Left lung (tissue), 10 donors: ENCODE measurements around the gene TECR. TPM values are rescaled to one million over a fixed set of nuclear protein-coding genes. Genes with fewer than 3 reads are reported as not detected.
"Not testable (repeated sequence)": the region's sequence is repeated elsewhere in the genome, so short reads cannot be mapped to it uniquely, and the experiment has no call there.

ENCODE experiments used
- ATAC-seq: fragments of 200-7000 bp; cut with Tn5 transposase; one replicate; pipeline ENCODE4 v1.9.1; 2020; ENCODE audit warnings: moderate library complexity
- DNase-seq, 4 donors: peaks; one replicate each; pipeline ENCODE4 v3.0.0-alpha.2; 2013 to 2020
- H3K27ac ChIP-seq, 2 donors: fragments of 200-600 bp; sonication (generic) in 1 of 2; one replicate each; pipeline versions ENCODE4 v1.5.0 to v1.8.0; 2020 to 2021
- H3K27me3 ChIP-seq, 2 donors: fragments of 200-600 bp; sonication (generic) in 1 of 2; one replicate each; pipeline versions ENCODE4 v1.5.0 to v1.8.0; 2020 to 2021
- H3K36me3 ChIP-seq, 2 donors: fragments of 200-600 bp; sonication (generic) in 1 of 2; one replicate each; pipeline versions ENCODE4 v1.5.0 to v1.8.0; 2020 to 2021
- H3K4me1 ChIP-seq, 2 donors: fragments of 200-600 bp; one replicate each; pipeline ENCODE4 v1.8.0; 2021
- H3K4me3 ChIP-seq, 2 donors: fragments of 200-600 bp; sonication (generic) in 1 of 2; one replicate each; pipeline versions ENCODE4 v1.5.0 to v1.8.0; 2020 to 2021; ENCODE audit warnings: mild to moderate bottlenecking in 1 of 2
- H3K9me3 ChIP-seq, 2 donors: fragments of 200-600 bp; sonication (generic) in 1 of 2; one replicate each; pipeline versions ENCODE4 v1.5.0 to v1.8.0; 2020 to 2021
- CTCF ChIP-seq, 2 donors: fragments of 200-600 bp; sonication (generic) in 1 of 2; IDR thresholded peaks; one replicate each; pipeline versions ENCODE4 v1.5.0 to v1.8.0; 2021; ENCODE audit warnings: antibody characterized with exemption in 2 of 2
- intact Hi-C, 2 donors: fragments of 100-400 bp; cut with DNase I; formaldehyde crosslinking; loops; one replicate each; pipeline versions ENCODE4 v1.11.2 to v1.14.2; 2022
- microRNA-seq, 2 donors: library from miRNA; unstranded; fragments of <30 nt; microRNA quantifications; one replicate each; pipeline ENCODE4, GENCODE V29; 2019
- polyA plus RNA-seq, 6 donors: library from polyadenylated mRNA; unstranded; fragments of 120-200 nt; gene quantifications; one replicate each; pipeline ENCODE4 v1.2.1, GENCODE V29; 2013; ENCODE audit not compliant: insufficient read length in 6 of 6
- total RNA-seq, 2 donors: library from RNA; stranded (reverse); fragmentation: NEBNext Ultra II Directional; extraction: Animal tissue kit (Norgen Biotek cat#: 25700); gene quantifications; one replicate each; pipeline ENCODE4 v1.2.1, GENCODE V29; 2021
- donor health status: DM: no; HTN: yes; CAD: no.
- donor health status: DM: no; HTN: no; CAD: no.

The TECR gene
- total and polyA plus RNA-seq, 8 donors = 77.8 to 122 (median 90.0) TPM

- DNase-seq (no peak), ATAC-seq (no peak)
- Histone ChIP-seq H3K36me3 (no peaks in the 10 kb centered on the region), H3K27me3 (no peaks in the 10 kb centered on the region), H3K9me3 (no peaks in the 10 kb centered on the region), H3K27ac (no peak overlapping the region), H3K4me1 (peaks cover 0 to 54% of the 10 kb centered on the region in 2 donors), H3K4me3 (no peak overlapping the region)
- intact Hi-C loops = no loop called here
- no peak for TF ChIP-seq CTCF (IDR thresholded peaks at IDR 0.05)
Observed at GRCh38 chr19:14612657-14613056, 83.3 kb downstream of the TECR start.

- peaks cover 0 to 49% of the 10 kb centered on the region in 2 donors for H3K4me1 ChIP-seq
- peak overlapping the region in 1 of 2 donors; percentile 68 for H3K27ac ChIP-seq
- intact Hi-C loops, H3K36me3 ChIP-seq, H3K4me3 ChIP-seq, H3K9me3 ChIP-seq, H3K27me3 ChIP-seq, ATAC-seq, DNase-seq: not testable (repeated sequence)
Observed at GRCh38 chr19:14613399-14614098, 84.2 kb downstream of the TECR start.

GRCh38 chr19:14614099-14614412 is 84.7 kb downstream of the TECR start:
- DNase-seq = peak in 1 of 4 donors; percentile 42
- TF ChIP-seq CTCF (IDR thresholded peaks at IDR 0.05) = no peak
- H3K9me3 ChIP-seq = peaks cover 0 to 4% of the 10 kb centered on the region in 2 donors

More at GRCh38 chr19:14614099-14614412, 84.7 kb downstream of the TECR start:
- Histone ChIP-seq H3K27ac (peak overlapping the region in 1 of 2 donors; percentile 68), H3K36me3 (no peaks in the 10 kb centered on the region), H3K4me3 (no peak overlapping the region), H3K4me1 (peaks cover 0 to 49% of the 10 kb centered on the region in 2 donors), H3K27me3 (no peaks in the 10 kb centered on the region)
- intact Hi-C loops = no loop called here
- peak; percentile 25 for ATAC-seq

Small RNAs within 50 kb of the gene (microRNA-seq; reads per million reads assigned to microRNA genes)
- 0.50 to 0.55 reads per million in 2 donors for gene MIR639

Other genes with a start within 250 kb of the TECR start
- 100 to 1,000 TPM; 173 to 237 TPM for gene ADGRE5, start 148.2 kb upstream of the TECR start, total RNA-seq
- 10 to 100 TPM; 20.8 to 36.8 (median 27.3) TPM for gene ADGRE5, start 148.2 kb upstream of the TECR start, polyA plus RNA-seq
- 10 to 100 TPM; 42.5 to 90.1 TPM for gene DDX39A, start 110.3 kb upstream of the TECR start, total RNA-seq
- gene DDX39A, start 110.3 kb upstream of the TECR start, polyA plus RNA-seq = 10 to 100 TPM; 45.7 to 57.5 (median 49.9) TPM
- gene PKN1, start 96.3 kb upstream of the TECR start, total RNA-seq = 100 to 1,000 TPM; 125 to 190 TPM
- 100 to 1,000 TPM in 2 of 6 donors, 10 to 100 TPM in 4; 91.9 to 106 (median 96.2) TPM for gene PKN1, start 96.3 kb upstream of the TECR start, polyA plus RNA-seq
- gene PTGER1, start 54.2 kb upstream of the TECR start, total RNA-seq = 1 to 10 TPM in 1 of 2 donors, under 1 TPM in 1; 0.76 to 3.6 TPM
- 10 to 100 TPM in 1 of 6 donors, 1 to 10 TPM in 5; 3.2 to 12.9 (median 8.0) TPM for gene PTGER1, start 54.2 kb upstream of the TECR start, polyA plus RNA-seq
- gene GIPC1, start 33.5 kb upstream of the TECR start, total RNA-seq = 100 to 1,000 TPM; 120 to 154 TPM
- 10 to 100 TPM; 43.7 to 70.9 (median 61.7) TPM for gene GIPC1, start 33.5 kb upstream of the TECR start, polyA plus RNA-seq
- gene DNAJB1, start 11.2 kb upstream of the TECR start, total RNA-seq = 100 to 1,000 TPM; 107 to 110 TPM
- gene DNAJB1, start 11.2 kb upstream of the TECR start, polyA plus RNA-seq = 100 to 1,000 TPM in 1 of 6 donors, 10 to 100 TPM in 5; 70.8 to 102 (median 84.0) TPM
- 100 to 1,000 TPM; 112 to 125 TPM for gene NDUFB7, start 42.5 kb downstream of the TECR start, total RNA-seq
- 10 to 100 TPM; 60.1 to 97.5 (median 78.9) TPM for gene NDUFB7, start 42.5 kb downstream of the TECR start, polyA plus RNA-seq
- under 1 TPM in 1 of 2 donors, not detected in 1; 0.16 TPM for gene CLEC17A, start 53.5 kb downstream of the TECR start, total RNA-seq
- under 1 TPM in 5 of 6 donors, not detected in 1; 0.10 to 0.33 (median 0.12) TPM for gene CLEC17A, start 53.5 kb downstream of the TECR start, polyA plus RNA-seq
- gene ADGRE3, start 145.2 kb downstream of the TECR start, total RNA-seq = under 1 TPM; 0.50 to 0.84 TPM
- under 1 TPM in 4 of 6 donors, not detected in 2; 0.13 to 0.24 (median 0.15) TPM for gene ADGRE3, start 145.2 kb downstream of the TECR start, polyA plus RNA-seq
- gene ZNF333, start 160.5 kb downstream of the TECR start, total RNA-seq = 10 to 100 TPM; 11.7 to 16.4 TPM
- 10 to 100 TPM; 29.6 to 38.7 (median 36.7) TPM for gene ZNF333, start 160.5 kb downstream of the TECR start, polyA plus RNA-seq
- gene ADGRE2, start 249.0 kb downstream of the TECR start, total RNA-seq = 10 to 100 TPM in 1 of 2 donors, 1 to 10 TPM in 1; 4.7 to 32.0 TPM
- under 1 TPM; 0.35 to 0.89 (median 0.56) TPM for gene ADGRE2, start 249.0 kb downstream of the TECR start, polyA plus RNA-seq